Breast epithelium (tissue), 4 donors: ENCODE results near the gene IL24. TPM values are rescaled to one million over a fixed set of nuclear protein-coding genes. Genes with fewer than 3 reads are reported as not detected.

Source experiments
- DNase-seq, 2 donors: peaks; one replicate each; pipeline ENCODE4 v3.0.0-alpha.2; 2019; ENCODE audit warnings: low spot score in 2 of 2
- H3K27ac ChIP-seq, 2 donors: fragments of 200-600 bp; sonication (generic) in 1 of 2; one replicate each; pipeline ENCODE4 v1.5.1; 2016 to 2019; ENCODE audit warnings: mild to moderate bottlenecking in 1 of 2
- H3K27me3 ChIP-seq, 2 donors: fragments of 200-600 bp; sonication (generic) in 1 of 2; one replicate each; pipeline versions ENCODE4 v1.5.1 to v1.6.0; 2017 to 2019; ENCODE audit warnings: control low read depth in 1 of 2, mild to moderate bottlenecking in 1 of 2
- H3K36me3 ChIP-seq: fragments of 200-600 bp; one replicate; pipeline ENCODE4 v1.5.1; 2019
- H3K4me1 ChIP-seq, 2 donors: fragments of 200-600 bp; sonication (generic); one replicate each; pipeline ENCODE4 v1.5.1; 2016 to 2019; ENCODE audit warnings: control low read depth in 1 of 2
- H3K4me3 ChIP-seq, 3 donors: fragments of 200-600 bp; sonication (generic); 1 replicate in 2 of 3; 2 replicates in 1 of 3; pipeline ENCODE4 v1.5.1; 2016 to 2019; ENCODE audit warnings: mild to moderate bottlenecking in 3 of 3, moderate library complexity in 2 of 3
- H3K9me3 ChIP-seq, 2 donors: fragments of 200-600 bp; sonication (generic) in 1 of 2; one replicate each; pipeline ENCODE4 v1.5.1; 2016 to 2019; ENCODE audit warnings: control low read depth in 1 of 2
- POLR2A ChIP-seq: fragments of 450-650 bp; IDR thresholded peaks from one replicate; pipeline ENCODE4 v1.6.1; 2016; ENCODE audit warnings: antibody characterized with exemption, mild to moderate bottlenecking, moderate library complexity
- POLR2AphosphoS5 ChIP-seq, 3 donors: sonication (generic); formaldehyde crosslinking; IDR thresholded peaks; one replicate each; pipeline ENCODE4 v1.6.1; 2017; ENCODE audit warnings: antibody characterized with exemption in 3 of 3
- intact Hi-C: fragments of 100-400 bp; cut with DNase I; formaldehyde crosslinking; loops from one replicate; pipeline ENCODE4 v1.15.1; 2023; ENCODE audit warnings: low total_unique reads
- total RNA-seq, 3 donors: library from RNA; depleted of rRNA; stranded (reverse); fragments of >200 nt; gene quantifications; one replicate each; pipeline ENCODE4 v1.1.0, GENCODE V29; 2016
- TF ChIP-seq, protein P1 (sequence below), 3 donors: fragments of 450-650 bp; IDR thresholded peaks; one replicate each; pipeline ENCODE4 v1.5.1; 2016 to 2017; ENCODE audit warnings: antibody characterized with exemption in 3 of 3, mild to moderate bottlenecking in 3 of 3, moderate library complexity in 3 of 3

IL24 gene
- total RNA-seq, 3 donors from 2014 or later = 0.59 TPM; not detected in 2

DNA sequence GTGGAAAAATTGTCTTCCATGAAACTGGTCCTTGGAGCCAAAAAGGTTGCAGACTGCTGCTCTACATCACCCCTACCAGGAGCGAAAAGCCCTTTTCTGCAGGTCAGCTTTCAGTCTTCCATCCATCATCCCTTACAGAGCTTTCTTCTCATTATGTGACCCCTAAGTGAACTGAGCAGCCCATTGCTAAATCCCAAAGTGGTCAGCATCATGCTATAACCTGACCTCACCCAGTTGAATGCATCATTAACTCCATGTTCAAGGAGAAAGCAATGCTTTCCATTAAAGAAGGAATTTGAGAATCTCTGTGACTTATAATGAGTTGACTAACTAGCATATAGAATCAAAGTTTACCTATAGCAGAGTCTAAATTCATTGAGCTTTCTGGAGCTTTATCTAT is 10.4 kb upstream of the IL24 start:
- H3K4me1 ChIP-seq = no peaks in the 10 kb centered on the region
- H3K4me3 ChIP-seq = no peak overlapping the region
- H3K9me3 ChIP-seq = no peaks in the 10 kb centered on the region
- no peaks in the 10 kb centered on the region for H3K36me3 ChIP-seq
- intact Hi-C loops = no loop called here
- TF ChIP-seq POLR2A (no peak), POLR2AphosphoS5 (IDR thresholded peaks at IDR 0.05) (no peak)
- TF ChIP-seq, protein P1, sequence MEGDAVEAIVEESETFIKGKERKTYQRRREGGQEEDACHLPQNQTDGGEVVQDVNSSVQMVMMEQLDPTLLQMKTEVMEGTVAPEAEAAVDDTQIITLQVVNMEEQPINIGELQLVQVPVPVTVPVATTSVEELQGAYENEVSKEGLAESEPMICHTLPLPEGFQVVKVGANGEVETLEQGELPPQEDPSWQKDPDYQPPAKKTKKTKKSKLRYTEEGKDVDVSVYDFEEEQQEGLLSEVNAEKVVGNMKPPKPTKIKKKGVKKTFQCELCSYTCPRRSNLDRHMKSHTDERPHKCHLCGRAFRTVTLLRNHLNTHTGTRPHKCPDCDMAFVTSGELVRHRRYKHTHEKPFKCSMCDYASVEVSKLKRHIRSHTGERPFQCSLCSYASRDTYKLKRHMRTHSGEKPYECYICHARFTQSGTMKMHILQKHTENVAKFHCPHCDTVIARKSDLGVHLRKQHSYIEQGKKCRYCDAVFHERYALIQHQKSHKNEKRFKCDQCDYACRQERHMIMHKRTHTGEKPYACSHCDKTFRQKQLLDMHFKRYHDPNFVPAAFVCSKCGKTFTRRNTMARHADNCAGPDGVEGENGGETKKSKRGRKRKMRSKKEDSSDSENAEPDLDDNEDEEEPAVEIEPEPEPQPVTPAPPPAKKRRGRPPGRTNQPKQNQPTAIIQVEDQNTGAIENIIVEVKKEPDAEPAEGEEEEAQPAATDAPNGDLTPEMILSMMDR (IDR thresholded peaks at IDR 0.05) = no peak
- no peaks in the 10 kb centered on the region for H3K27me3 ChIP-seq
- no peak for DNase-seq
- no peak overlapping the region for H3K27ac ChIP-seq

DNA sequence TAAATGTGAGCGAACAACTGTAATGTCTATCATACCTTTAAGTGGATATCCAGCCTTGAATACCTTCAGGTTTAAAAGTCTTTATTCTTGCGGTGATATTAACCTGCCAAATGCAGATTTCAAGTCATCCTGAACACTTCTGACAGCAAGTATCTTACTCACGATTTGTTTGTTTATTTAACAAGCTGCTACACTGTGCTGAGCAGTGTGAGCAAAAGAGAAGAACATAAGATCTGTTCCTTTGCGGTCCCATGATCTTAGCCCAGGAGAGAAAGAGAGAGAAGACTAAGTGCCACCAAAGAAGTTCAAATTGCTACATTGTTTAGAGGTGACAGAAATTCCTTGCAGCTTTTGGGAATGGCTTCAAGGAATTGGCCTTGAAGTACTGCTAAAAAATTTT is 9.5 kb upstream of the IL24 start:
- intact Hi-C loops = no loop called here
- H3K36me3 ChIP-seq = no peaks in the 10 kb centered on the region
- H3K27ac ChIP-seq = no peak overlapping the region
- H3K4me3 ChIP-seq = no peak overlapping the region
- H3K9me3 ChIP-seq = no peaks in the 10 kb centered on the region
- H3K4me1 ChIP-seq = no peaks in the 10 kb centered on the region
- DNase-seq = no peak
- TF ChIP-seq, protein P1 (IDR thresholded peaks at IDR 0.05) = no peak
- TF ChIP-seq POLR2A (no peak), POLR2AphosphoS5 (IDR thresholded peaks at IDR 0.05) (no peak)
- H3K27me3 ChIP-seq = no peaks in the 10 kb centered on the region

DNA sequence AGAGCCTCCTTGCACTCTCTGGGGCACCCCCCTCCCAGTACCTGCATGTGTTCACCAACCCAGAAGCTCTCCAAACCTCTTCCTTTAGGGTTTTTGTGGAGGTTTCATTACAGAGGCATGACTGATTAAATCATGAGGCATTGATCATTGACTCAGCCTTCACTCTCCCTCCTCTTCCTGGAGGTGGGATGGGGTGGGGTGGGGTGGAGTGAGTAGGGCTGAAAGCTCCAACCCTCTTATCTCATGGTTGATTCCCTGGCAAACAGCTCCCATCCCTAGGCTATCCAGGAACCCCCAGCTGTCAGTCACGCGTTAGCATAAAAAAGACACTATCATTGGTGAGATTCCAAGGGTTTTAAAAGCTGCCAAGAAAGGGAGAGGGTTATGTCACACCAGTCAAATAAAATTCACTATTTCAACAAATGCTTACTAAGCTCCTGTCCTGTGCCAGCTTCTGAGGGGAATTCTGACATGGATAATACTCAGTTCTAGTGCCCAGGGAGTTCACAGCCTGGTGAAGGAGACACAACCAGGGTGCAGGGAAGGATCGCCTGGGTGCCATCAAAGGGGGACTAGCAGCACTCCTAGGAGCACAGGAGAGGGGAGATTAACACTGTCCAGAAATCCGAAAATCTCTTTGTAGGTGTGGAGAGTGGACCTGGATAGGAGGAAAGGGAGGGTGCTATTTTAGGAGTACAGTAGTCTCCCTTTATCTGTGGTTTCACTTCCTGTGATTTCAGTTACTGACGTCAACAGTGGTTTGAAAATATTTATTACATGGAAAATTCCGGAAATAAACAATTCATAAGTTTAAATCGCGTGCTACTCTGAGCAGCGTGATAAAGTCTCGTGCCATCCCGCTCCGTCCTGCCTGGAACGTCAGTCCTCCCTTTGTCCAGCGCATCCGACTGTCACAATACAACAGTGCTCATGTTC is 6.8 kb upstream of the IL24 start:
- intact Hi-C loops = no loop called here
- TF ChIP-seq POLR2AphosphoS5 (IDR thresholded peaks at IDR 0.05) = no peak
- TF ChIP-seq, protein P1 (IDR thresholded peaks at IDR 0.05) = no peak
- Histone ChIP-seq H3K36me3 (no peaks in the 10 kb centered on the region), H3K4me3 (no peak overlapping the region), H3K27me3 (no peaks in the 10 kb centered on the region), H3K27ac (peak overlapping the region in 1 of 2 donors; percentile 19), H3K9me3 (no peaks in the 10 kb centered on the region), H3K4me1 (no peaks in the 10 kb centered on the region)
- no peak for DNase-seq

DNA sequence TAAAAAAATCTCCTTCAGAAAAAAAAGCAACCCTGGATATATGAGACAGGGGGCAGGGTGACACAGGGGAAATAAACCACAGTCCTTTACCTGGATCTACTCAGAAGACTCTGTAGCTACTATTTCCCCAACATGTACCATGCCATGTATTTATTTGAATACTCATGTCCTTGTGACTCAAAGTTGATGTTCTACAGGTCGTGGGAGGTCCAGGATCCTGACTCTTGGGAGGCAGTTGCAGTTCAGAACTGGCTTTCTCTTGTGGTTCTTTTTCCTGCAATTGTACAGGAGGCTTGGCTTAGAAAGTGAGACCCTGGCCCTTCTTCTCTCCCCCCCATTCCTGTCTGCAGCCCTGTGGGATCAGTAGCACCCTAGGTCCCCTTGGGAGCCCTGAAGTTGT is 5.8 kb upstream of the IL24 start:
- Histone ChIP-seq H3K27ac (no peak overlapping the region), H3K9me3 (no peaks in the 10 kb centered on the region), H3K4me3 (no peak overlapping the region), H3K36me3 (no peaks in the 10 kb centered on the region), H3K4me1 (no peaks in the 10 kb centered on the region), H3K27me3 (no peaks in the 10 kb centered on the region)
- no peak for DNase-seq
- intact Hi-C loops = no loop called here
- no peak for TF ChIP-seq POLR2A
- TF ChIP-seq, protein P1 (IDR thresholded peaks at IDR 0.05) = no peak
- TF ChIP-seq POLR2AphosphoS5 (IDR thresholded peaks at IDR 0.05) = no peak

DNA sequence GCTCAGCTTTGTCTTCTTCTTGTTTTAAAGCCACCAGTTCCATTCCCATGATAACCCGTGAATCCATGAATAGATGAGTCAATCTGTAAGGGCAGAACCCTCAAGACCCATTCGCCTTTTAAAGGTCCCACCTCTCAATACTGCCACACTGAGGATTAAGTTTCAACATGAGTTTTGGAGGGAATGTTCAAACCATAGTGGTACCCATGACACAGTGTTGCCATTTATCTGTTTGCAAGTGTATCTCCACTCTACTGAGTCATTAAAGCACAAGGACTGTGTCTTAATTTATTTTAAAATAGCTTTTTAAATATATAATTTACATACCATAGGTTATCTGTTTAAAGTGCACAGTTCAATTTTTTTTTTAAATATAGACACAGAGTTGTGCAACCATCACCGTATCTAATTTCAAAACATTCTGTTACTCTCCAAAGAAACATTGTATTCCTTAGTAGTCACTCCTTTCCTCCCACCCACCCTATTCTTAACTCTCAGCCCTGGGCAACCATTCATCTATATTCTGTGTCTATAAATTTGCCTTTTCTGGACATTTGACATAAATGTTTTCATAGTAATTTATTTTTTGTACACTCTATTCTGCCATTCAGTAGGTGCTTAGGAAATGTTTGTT is 4.8 kb upstream of the IL24 start:
- no peak overlapping the region for H3K4me3 ChIP-seq
- H3K9me3 ChIP-seq = no peaks in the 10 kb centered on the region
- no peaks in the 10 kb centered on the region for H3K4me1 ChIP-seq
- H3K27ac ChIP-seq = no peak overlapping the region
- DNase-seq = no peak
- intact Hi-C loops = no loop called here
- no peaks in the 10 kb centered on the region for H3K27me3 ChIP-seq
- no peak for TF ChIP-seq POLR2A
- TF ChIP-seq, protein P1 (IDR thresholded peaks at IDR 0.05) = no peak
- no peak for TF ChIP-seq POLR2AphosphoS5 (IDR thresholded peaks at IDR 0.05)
- no peaks in the 10 kb centered on the region for H3K36me3 ChIP-seq
